Neural progenitor cell (in vitro differentiated cells): ENCODE measurements around the gene EPHB1. TPM values are rescaled to one million over a fixed set of nuclear protein-coding genes. Genes with fewer than 3 reads are reported as not detected.

ENCODE experiments used
- DNase-seq: peaks from one replicate; pipeline ENCODE4 v3.0.0-alpha.2; 2016; ENCODE audit warnings: low spot score
- H2AFZ ChIP-seq: fragments of 200-600 bp; sonication (generic); replicated peaks from 2 replicates; pipeline ENCODE4 v1.6.1; 2016; ENCODE audit warnings: antibody characterized with exemption
- H3F3A ChIP-seq: fragments of 200-600 bp; sonication (generic); 2 replicates; pipeline ENCODE4 v1.6.1; 2016; ENCODE audit warnings: antibody characterized with exemption, low read depth
- H3K27ac ChIP-seq: fragments of 200-600 bp; sonication (generic); 2 replicates; pipeline ENCODE4 v1.5.1; 2016; ENCODE audit warnings: mild to moderate bottlenecking
- H3K27me3 ChIP-seq: fragments of 200-600 bp; sonication (generic); 2 replicates; pipeline ENCODE4 v1.6.1; 2016; ENCODE audit warnings: mild to moderate bottlenecking, moderate library complexity
- H3K36me3 ChIP-seq: fragments of 200-600 bp; sonication (generic); 2 replicates; pipeline ENCODE4 v1.5.1; 2016
- H3K4me1 ChIP-seq: fragments of 200-600 bp; sonication (generic); 2 replicates; pipeline ENCODE4 v1.6.1; 2016; ENCODE audit warnings: mixed run types
- H3K4me2 ChIP-seq: fragments of 200-600 bp; sonication (generic); 2 replicates; pipeline ENCODE4 v1.6.1; 2016
- H3K4me3 ChIP-seq: fragments of 200-600 bp; sonication (generic); 2 replicates; pipeline ENCODE4 v1.5.1; 2016
- H3K79me2 ChIP-seq: fragments of 200-600 bp; sonication (generic); 2 replicates; pipeline ENCODE4 v1.6.1; 2016; ENCODE audit warnings: low read depth
- H3K9ac ChIP-seq: fragments of 200-600 bp; sonication (generic); 2 replicates; pipeline ENCODE4 v1.6.1; 2016
- H3K9me3 ChIP-seq: fragments of 200-600 bp; sonication (generic); 2 replicates; pipeline ENCODE4 v1.5.1; 2016; ENCODE audit warnings: low read depth
- H4K20me1 ChIP-seq: fragments of 200-600 bp; sonication (generic); 2 replicates; pipeline ENCODE4 v1.6.1; 2016; ENCODE audit warnings: low read depth
- H3K27ac Mint-ChIP-seq: 3 replicates; pipeline ENCODE4 v1.8.0; 2021; ENCODE audit warnings: mixed read lengths
- H3K27me3 Mint-ChIP-seq: 2 replicates; pipeline ENCODE4 v1.8.0; 2022; ENCODE audit warnings: low read depth, mild to moderate bottlenecking, inconsistent platforms, moderate library complexity, mixed read lengths; ENCODE audit not compliant: insufficient read depth
- H3K36me3 Mint-ChIP-seq: 3 replicates; pipeline ENCODE4 v1.8.0; 2021; ENCODE audit warnings: mixed read lengths
- H3K4me1 Mint-ChIP-seq: 3 replicates; pipeline ENCODE4 v1.8.0; 2021; ENCODE audit warnings: mixed read lengths
- H3K4me3 Mint-ChIP-seq: 3 replicates; pipeline ENCODE4 v1.8.0; 2021; ENCODE audit warnings: mild to moderate bottlenecking, moderate library complexity, mixed read lengths
- H3K9me3 Mint-ChIP-seq: 3 replicates; pipeline ENCODE4 v1.8.0; 2020; ENCODE audit warnings: mixed read lengths
- CTCF ChIP-seq: fragments of 200-600 bp; sonication (generic); IDR thresholded peaks from 2 replicates; pipeline ENCODE4 v1.5.1; 2017; ENCODE audit warnings: antibody characterized with exemption, mild to moderate bottlenecking
- EZH2 ChIP-seq: fragments of 200-600 bp; sonication (generic); IDR thresholded peaks from 2 replicates; pipeline ENCODE4 v1.6.1; 2017; ENCODE audit warnings: antibody characterized with exemption, mild to moderate bottlenecking, moderate library complexity
- EZH2phosphoT487 ChIP-seq: fragments of 200-600 bp; sonication (generic); IDR thresholded peaks from 2 replicates; pipeline ENCODE4 v1.6.1; 2017; ENCODE audit warnings: antibody characterized with exemption
- total RNA-seq: library from RNA; depleted of rRNA; stranded (reverse); fragments of >200 nt; gene quantifications from 2 replicates; pipeline ENCODE4 v1.2.3, GENCODE V29; 2015; ENCODE audit warnings: low replicate concordance

EPHB1 gene
- total RNA-seq, 1 donor from 2014 or later, result 9.1 TPM

- Histone ChIP-seq H3K36me3 (no peaks in the 10 kb centered on the region), H3K4me2 (no peak overlapping the region), H4K20me1 (no peaks in the 10 kb centered on the region), H3K79me2 (no peaks in the 10 kb centered on the region), H3F3A (no peaks in the 10 kb centered on the region), H3K4me3 (no peak overlapping the region), H2AFZ (no peak overlapping the region), H3K9ac (no peak overlapping the region), H3K4me1 (no peaks in the 10 kb centered on the region), H3K9me3 (peaks cover 5% of the 10 kb centered on the region), H3K27me3 (no peaks in the 10 kb centered on the region), H3K27ac (no peak overlapping the region)
- Mint-ChIP-seq H3K36me3 (peaks cover 2% of the 10 kb centered on the region), H3K27ac (no peak overlapping the region), H3K4me1 (no peaks in the 10 kb centered on the region), H3K4me3 (no peak overlapping the region), H3K9me3 (peaks cover 21% of the 10 kb centered on the region), H3K27me3 (no peaks in the 10 kb centered on the region)
- DNase-seq, result no peak
- TF ChIP-seq EZH2phosphoT487, result no peak
- no peak for TF ChIP-seq CTCF
- no peak for TF ChIP-seq EZH2
Measured at GRCh38 chr3:134839990-134840389, 44.9 kb downstream of the EPHB1 start.

GRCh38 chr3:134840459-134840858 is 45.4 kb downstream of the EPHB1 start:
- H3K36me3 ChIP-seq, result no peaks in the 10 kb centered on the region
- Mint-ChIP-seq H3K27me3 (no peaks in the 10 kb centered on the region), H3K4me3 (no peak overlapping the region), H3K27ac (no peak overlapping the region), H3K4me1 (no peaks in the 10 kb centered on the region), H3K36me3 (peaks cover 2% of the 10 kb centered on the region), H3K9me3 (peaks cover 21% of the 10 kb centered on the region)
- H4K20me1 ChIP-seq, result no peaks in the 10 kb centered on the region
- H3K27ac ChIP-seq, result no peak overlapping the region
- no peak overlapping the region for H3K4me2 ChIP-seq
- no peaks in the 10 kb centered on the region for H3F3A ChIP-seq
- no peak for DNase-seq
- no peaks in the 10 kb centered on the region for H3K79me2 ChIP-seq
- H3K9ac ChIP-seq, result no peak overlapping the region
- H3K4me3 ChIP-seq, result no peak overlapping the region
- H3K4me1 ChIP-seq, result no peaks in the 10 kb centered on the region
- H3K9me3 ChIP-seq, result peaks cover 5% of the 10 kb centered on the region
- no peaks in the 10 kb centered on the region for H3K27me3 ChIP-seq
- TF ChIP-seq CTCF (no peak), EZH2 (no peak), EZH2phosphoT487 (no peak)
- H2AFZ ChIP-seq, result no peak overlapping the region

DNA sequence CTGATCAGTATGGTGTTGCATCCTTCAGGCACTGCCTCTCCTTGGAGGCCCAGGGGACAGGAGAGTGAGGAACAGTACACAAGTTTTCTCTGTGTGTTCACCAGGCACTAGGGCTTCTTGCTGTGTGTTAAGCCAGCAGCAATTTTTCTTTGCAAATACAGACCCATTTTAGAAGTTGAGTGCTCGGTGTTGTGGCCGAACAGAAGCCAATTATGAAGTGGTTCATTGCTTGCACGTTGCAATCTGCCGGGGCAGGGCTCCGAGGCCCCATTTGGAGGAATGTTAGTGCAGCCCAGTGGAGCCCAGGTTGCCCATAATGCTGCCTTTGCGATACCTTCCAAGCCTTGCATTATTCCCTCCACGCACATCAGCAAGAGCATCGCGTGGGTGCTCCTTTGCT is 51.0 kb downstream of the EPHB1 start:
- Histone ChIP-seq H3K9me3 (peaks cover 5% of the 10 kb centered on the region), H3F3A (no peaks in the 10 kb centered on the region)
- DNase-seq, result no peak

More for the DNA sequence above, 51.0 kb downstream of the EPHB1 start:
- Histone ChIP-seq H3K27me3 (no peaks in the 10 kb centered on the region), H3K79me2 (no peaks in the 10 kb centered on the region), H3K4me2 (no peak overlapping the region), H3K36me3 (no peaks in the 10 kb centered on the region), H3K4me1 (no peaks in the 10 kb centered on the region), H3K9ac (no peak overlapping the region), H2AFZ (no peak overlapping the region), H3K27ac (no peak overlapping the region), H3K4me3 (no peak overlapping the region), H4K20me1 (peaks cover 5% of the 10 kb centered on the region)
- no peak overlapping the region for H3K4me3 Mint-ChIP-seq
- H3K4me1 Mint-ChIP-seq, result peaks cover 20% of the 10 kb centered on the region
- H3K9me3 Mint-ChIP-seq, result peaks cover 23% of the 10 kb centered on the region
- no peak overlapping the region for H3K27ac Mint-ChIP-seq
- no peak for TF ChIP-seq CTCF
- TF ChIP-seq EZH2phosphoT487, result no peak
- TF ChIP-seq EZH2, result no peak
- peaks cover 2% of the 10 kb centered on the region for H3K36me3 Mint-ChIP-seq
- H3K27me3 Mint-ChIP-seq, result peaks cover 6% of the 10 kb centered on the region
